Activated CD4-positive, alpha-beta T cell treated with anti-CD3 and anti-CD28 coated beads, Interleukin-2, Interleukin-4, amounts not matched to agents 100 ng/mL and 50 ng/mL, durations not matched to agents 16 hours and 8 hours (primary cell): ENCODE data around the gene IL17A.
"Not testable (repeated sequence)": the region's sequence is repeated elsewhere in the genome, so short reads cannot be mapped to it uniquely, and the experiment has no call there.

ENCODE experiments used
- DNase-seq: peaks from one replicate; pipeline ENCODE4 v3.0.0-alpha.2; 2020; ENCODE audit warnings: low spot score

IL17A gene

DNA sequence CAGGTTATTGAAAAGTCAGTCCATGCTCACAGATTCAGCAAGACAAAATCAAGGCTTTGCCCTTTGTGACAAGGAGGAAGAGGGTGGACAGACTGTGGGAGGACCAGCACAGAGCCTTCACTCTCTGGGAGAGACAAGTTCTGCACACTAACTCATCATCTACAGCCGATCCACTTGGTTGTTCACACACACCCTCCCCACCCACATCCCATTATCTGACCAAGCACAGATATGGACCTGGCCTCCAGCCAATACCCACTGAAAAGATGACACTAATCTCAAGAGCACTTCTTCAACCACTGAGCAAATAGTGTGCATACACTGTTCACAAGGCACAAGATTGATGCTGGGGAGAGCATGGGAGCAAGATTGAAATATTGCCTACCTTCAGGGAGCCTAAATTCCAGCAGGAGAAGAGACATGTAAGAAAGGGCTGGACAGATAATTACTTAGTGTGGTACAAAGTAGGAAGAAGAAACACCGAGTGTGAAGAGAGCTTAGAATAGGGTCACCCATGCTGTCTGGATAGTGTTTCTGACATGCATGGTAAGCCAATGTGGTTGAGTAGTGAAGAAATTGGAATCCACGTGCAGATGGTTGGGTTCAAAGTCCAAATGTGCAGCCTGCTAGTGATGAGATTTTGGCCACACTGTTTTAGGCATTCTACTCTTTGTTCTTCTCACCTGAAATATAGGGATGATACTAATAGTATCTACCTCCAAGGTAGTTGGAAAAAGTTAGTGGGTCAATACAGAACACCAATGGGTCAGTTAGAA lies 21.7 kb upstream of the IL17A start:
- no peak for DNase-seq

DNA sequence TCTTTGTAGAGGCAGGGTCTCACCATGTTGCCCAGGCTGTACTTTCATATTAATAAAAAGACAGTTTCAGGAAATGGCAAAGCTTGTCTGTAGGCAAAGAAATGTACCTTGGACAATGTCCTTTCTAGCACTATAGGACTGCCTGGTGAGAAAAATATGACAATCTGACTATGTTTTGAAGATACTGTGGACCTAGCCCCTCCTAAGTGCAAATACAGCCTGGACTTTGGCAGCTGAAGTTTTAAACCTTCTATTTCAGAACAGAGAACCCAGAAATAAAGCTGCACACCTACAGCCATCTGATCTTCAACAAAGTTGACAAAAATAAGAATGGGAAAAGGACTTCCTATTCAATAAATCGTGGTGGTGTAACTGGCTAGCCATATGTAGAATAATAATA lies 18.9 kb upstream of the IL17A start:
- DNase-seq, result no peak

- not testable (repeated sequence) for DNase-seq
Observed at GRCh38 chr6:52168351-52168750, 17.8 kb upstream of the IL17A start.

DNA sequence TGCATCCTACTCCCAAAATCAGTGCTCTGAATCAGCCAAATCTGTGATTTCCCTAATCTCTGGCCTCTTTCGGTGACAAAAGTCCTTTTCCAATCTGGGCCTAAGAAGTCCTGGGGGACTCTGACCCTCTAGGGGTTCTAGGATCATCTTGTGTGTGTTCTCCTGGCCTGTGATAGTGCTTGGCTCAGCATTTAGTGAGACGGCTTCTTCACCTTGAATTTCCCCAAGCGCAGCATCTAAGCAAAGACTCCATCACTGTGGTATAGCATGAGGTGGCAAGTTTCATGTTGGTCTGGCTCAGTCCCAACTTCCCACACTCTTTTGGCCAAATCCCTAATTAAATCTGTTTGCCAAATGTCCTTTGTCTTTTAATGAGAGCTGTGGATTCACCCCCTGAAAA lies 12.1 kb upstream of the IL17A start:
- no peak for DNase-seq

GRCh38 chr6:52176550-52176949 lies 9.6 kb upstream of the IL17A start:
- DNase-seq, result no peak

DNA sequence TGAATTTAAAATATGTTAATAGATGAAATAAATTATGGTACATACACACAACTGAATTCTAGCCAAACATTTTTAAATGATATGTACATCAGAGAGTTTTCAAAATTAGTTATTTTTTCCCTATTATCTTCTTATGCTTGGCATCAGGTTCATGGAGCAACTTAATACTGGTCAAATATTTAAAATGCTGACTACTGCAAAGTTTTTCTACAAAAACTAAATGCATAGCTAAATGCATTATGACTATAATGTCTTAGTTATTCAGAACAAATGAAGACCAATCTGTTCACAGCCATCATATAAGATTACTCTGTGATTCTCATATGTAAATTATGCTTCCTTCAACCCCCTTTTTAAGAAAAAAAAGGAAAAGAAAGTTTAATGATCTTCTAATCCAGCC lies 8.2 kb upstream of the IL17A start:
- no peak for DNase-seq

- DNase-seq, result no peak
Observed at GRCh38 chr6:52180787-52181558, 5.2 kb upstream of the IL17A start.

DNA sequence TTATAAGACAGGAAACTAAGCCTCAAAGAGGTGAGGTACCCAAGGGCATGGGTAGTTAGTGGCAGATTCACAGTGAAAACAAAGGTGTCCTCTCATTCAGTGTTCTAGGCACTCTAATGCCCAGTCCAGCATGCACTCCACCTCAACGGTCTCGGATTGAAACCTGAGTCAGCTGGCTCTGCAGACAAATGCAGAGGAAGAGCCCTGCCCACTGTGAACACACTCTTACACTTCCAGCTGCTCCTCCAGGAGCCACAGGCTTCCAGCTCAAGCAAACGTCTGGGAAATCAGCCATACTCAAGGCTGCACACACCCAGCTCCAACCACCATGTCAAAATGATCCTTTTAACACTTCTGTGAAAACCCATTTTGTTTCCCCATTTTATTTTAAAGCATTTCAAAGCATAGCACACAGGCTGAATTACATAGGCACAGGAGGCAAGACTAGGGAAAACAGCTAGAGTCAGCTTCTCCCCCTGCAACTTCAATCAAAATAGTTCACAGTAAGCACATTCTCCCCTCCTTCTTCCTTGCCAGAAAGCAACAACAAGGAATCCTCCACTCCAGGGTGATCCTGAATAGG lies 3.0 kb upstream of the IL17A start:
- DNase-seq, result no peak

- no peak for DNase-seq
Observed at GRCh38 chr6:52186480-52186879, 305 bp downstream of the IL17A start.

GRCh38 chr6:52187098-52187497 lies 923 bp downstream of the IL17A start:
- DNase-seq, result no peak

DNA sequence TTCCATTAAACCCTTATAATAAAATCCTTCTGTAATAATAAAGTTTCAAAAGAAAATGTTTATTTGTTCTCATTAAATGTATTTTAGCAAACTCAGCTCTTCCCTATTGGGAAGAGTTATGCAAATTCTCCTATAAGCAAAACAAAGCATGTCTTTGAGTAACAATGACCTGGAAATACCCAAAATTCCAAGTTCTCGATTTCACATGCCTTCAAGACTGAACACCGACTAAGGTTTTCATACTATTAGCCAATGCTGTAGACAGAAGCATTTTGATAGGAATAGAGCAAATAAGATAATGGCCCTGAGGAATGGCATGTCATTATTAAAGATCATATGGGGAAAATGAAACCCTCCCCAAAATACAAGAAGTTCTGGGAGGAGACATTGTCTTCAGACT lies 3.8 kb downstream of the IL17A start:
- no peak for DNase-seq

DNA sequence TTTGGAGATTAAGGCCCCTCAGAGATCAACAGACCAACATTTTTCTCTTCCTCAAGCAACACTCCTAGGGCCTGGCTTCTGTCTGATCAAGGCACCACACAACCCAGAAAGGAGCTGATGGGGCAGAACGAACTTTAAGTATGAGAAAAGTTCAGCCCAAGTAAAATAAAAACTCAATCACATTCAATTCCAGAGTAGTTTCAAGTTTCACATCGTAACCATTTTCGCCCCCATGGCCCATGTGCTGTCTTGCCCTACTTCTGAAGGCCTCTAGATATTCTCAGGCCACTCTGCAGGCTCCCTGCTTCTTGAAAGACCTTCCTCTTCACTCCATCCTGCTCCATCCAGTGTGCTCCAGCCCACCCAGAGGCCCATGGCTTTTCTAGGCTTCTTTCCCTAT lies 4.2 kb downstream of the IL17A start:
- no peak for DNase-seq

DNA sequence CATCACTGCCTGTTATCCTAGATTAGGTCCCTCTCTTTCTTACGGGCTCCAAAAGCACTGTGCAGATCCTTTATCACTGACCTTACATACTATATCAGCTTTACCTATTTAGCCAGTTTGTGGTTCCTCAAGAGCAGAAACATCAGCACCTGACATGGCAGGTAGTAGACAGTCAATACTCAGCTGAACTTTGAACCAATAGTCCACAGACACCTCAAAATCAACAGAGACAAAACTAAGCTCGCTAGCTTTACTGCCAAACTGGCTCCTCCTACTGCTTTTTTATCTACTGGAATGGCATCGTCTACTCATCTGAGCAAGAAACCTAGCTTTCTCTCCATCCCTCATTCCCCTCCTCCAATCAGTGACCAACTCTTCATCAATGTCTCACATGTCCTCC lies 5.6 kb downstream of the IL17A start:
- no peak for DNase-seq

GRCh38 chr6:52195886-52196285 lies 9.7 kb downstream of the IL17A start:
- no peak for DNase-seq

GRCh38 chr6:52200088-52200487 lies 13.9 kb downstream of the IL17A start:
- DNase-seq, result not testable (repeated sequence)

- peak; percentile 23 for DNase-seq
Observed at GRCh38 chr6:52201046-52201445, 14.9 kb downstream of the IL17A start.

GRCh38 chr6:52201493-52201892 lies 15.3 kb downstream of the IL17A start:
- DNase-seq, result no peak

- no peak for DNase-seq
Observed at GRCh38 chr6:52207066-52207465, 20.9 kb downstream of the IL17A start.

- DNase-seq, result no peak
Observed at GRCh38 chr6:52208612-52209011, 22.4 kb downstream of the IL17A start.

GRCh38 chr6:52209770-52210169 lies 23.6 kb downstream of the IL17A start:
- peak; percentile 67 for DNase-seq

- peak; percentile 49 for DNase-seq
Observed at GRCh38 chr6:52210227-52210626, 24.1 kb downstream of the IL17A start.

- peak; percentile 45 for DNase-seq
Observed at GRCh38 chr6:52213127-52213526, 27.0 kb downstream of the IL17A start.

DNA sequence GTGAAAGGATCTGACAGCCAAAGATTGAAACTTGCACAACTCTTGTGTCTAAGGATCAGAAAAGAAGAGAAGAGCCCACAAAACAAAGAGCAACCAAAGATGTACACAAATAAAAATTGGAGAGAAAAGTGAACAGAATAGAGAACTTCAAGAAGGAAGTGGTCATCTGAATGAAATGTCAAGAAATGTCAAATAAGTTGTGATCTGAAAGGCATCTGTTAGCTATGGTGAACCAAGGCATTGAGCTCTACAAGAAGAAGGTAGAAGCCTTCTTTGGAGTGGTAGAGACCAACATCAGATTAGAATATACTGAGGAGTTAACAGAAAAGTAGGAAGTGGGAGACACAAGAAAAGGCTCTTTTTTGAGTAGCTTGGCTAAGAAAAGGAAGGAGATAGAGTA lies 29.6 kb downstream of the IL17A start:
- no peak for DNase-seq
